ENCODE measurements around the gene PTBP3. TPM values are rescaled to one million over a fixed set of nuclear protein-coding genes. Genes with fewer than 3 reads are reported as not detected.

Gene PTBP3
- total and polyA plus RNA-seq, 2 donors (not counting 1 experiment from before 2014, with no cell fraction given), result 16.7 to 28.7 TPM

- Histone ChIP-seq H3K79me2 (ENCODE audit: control insufficient read depth, insufficient read depth, low read length) (no peaks in the 10 kb centered on the region), H3K4me1 (ENCODE audit: control insufficient read depth, extremely low read depth, insufficient read depth, low read length) (peaks cover 3% of the 10 kb centered on the region), H3K4me2 (ENCODE audit: extremely low read depth, insufficient read depth, low read length) (no peak overlapping the region)
Observed at GRCh38 chr9:112234779-112235178, 98.6 kb downstream of the PTBP3 start.

GRCh38 chr9:112233769-112234168 lies 99.7 kb downstream of the PTBP3 start:
- Histone ChIP-seq H3K4me2 (ENCODE audit: extremely low read depth, insufficient read depth, low read length) (no peak overlapping the region), H3K27me3 (ENCODE audit: control insufficient read depth, insufficient read depth, low read length) (no peaks in the 10 kb centered on the region), H3K79me2 (ENCODE audit: control insufficient read depth, insufficient read depth, low read length) (no peaks in the 10 kb centered on the region), H3K36me3 (ENCODE audit: control insufficient read depth, insufficient read depth, low read length) (no peaks in the 10 kb centered on the region), H3K9me3 (ENCODE audit: control insufficient read depth, insufficient read depth, low read depth, low read length) (no peaks in the 10 kb centered on the region), H2AFZ (ENCODE audit: low read length) (no peak overlapping the region), H3K27ac (ENCODE audit: insufficient read depth, low read length) (peak overlapping the region; percentile 34), H4K20me1 (ENCODE audit: control insufficient read depth, extremely low read depth, insufficient read depth, low read length) (no peaks in the 10 kb centered on the region), H3K4me1 (ENCODE audit: control insufficient read depth, extremely low read depth, insufficient read depth, low read length) (peaks cover 3% of the 10 kb centered on the region), H3K4me3 (replicated peaks in 1 of 4; ENCODE audit: control extremely low read depth in 1 of 4, insufficient read depth in 1 of 4, low read depth in 3 of 4, low read length in 4 of 4) (no peak overlapping the region), H3K9ac (ENCODE audit: insufficient read depth, low read length) (no peak overlapping the region)
- peak; percentile 66 to 68 for DNase-seq (ENCODE audit: low read depth in 2 of 2)
- TF ChIP-seq CTCF (conservative IDR thresholded peaks at IDR 0.05 in 1 of 2, IDR thresholded peaks at IDR 0.05 in 1 of 2; ENCODE audit: low read depth in 1 of 2, low read length in 2 of 2) (no peak), EZH2 (IDR thresholded peaks at IDR 0.05; ENCODE audit: low read length, missing control alignments) (no peak)

More at GRCh38 chr9:112234779-112235178, 98.6 kb downstream of the PTBP3 start:
- no peak overlapping the region for H3K4me3 ChIP-seq (replicated peaks in 1 of 4; ENCODE audit: control extremely low read depth in 1 of 4, insufficient read depth in 1 of 4, low read depth in 3 of 4, low read length in 4 of 4)
- no peak overlapping the region for H3K9ac ChIP-seq (ENCODE audit: insufficient read depth, low read length)
- H3K36me3 ChIP-seq (ENCODE audit: control insufficient read depth, insufficient read depth, low read length), result no peaks in the 10 kb centered on the region
- no peaks in the 10 kb centered on the region for H3K9me3 ChIP-seq (ENCODE audit: control insufficient read depth, insufficient read depth, low read depth, low read length)
- no peak overlapping the region for H3K27ac ChIP-seq (ENCODE audit: insufficient read depth, low read length)
- TF ChIP-seq CTCF (conservative IDR thresholded peaks at IDR 0.05 in 1 of 2, IDR thresholded peaks at IDR 0.05 in 1 of 2; ENCODE audit: low read depth in 1 of 2, low read length in 2 of 2), result no peak
- TF ChIP-seq EZH2 (IDR thresholded peaks at IDR 0.05; ENCODE audit: low read length, missing control alignments), result no peak
- no peak for DNase-seq (ENCODE audit: low read depth in 2 of 2)
- no peaks in the 10 kb centered on the region for H4K20me1 ChIP-seq (ENCODE audit: control insufficient read depth, extremely low read depth, insufficient read depth, low read length)
- H2AFZ ChIP-seq (ENCODE audit: low read length), result no peak overlapping the region
- no peaks in the 10 kb centered on the region for H3K27me3 ChIP-seq (ENCODE audit: control insufficient read depth, insufficient read depth, low read length)

- Histone ChIP-seq H3K27me3 (ENCODE audit: control insufficient read depth, insufficient read depth, low read length) (no peaks in the 10 kb centered on the region), H3K4me3 (replicated peaks in 1 of 4; ENCODE audit: control extremely low read depth in 1 of 4, insufficient read depth in 1 of 4, low read depth in 3 of 4, low read length in 4 of 4) (no peak overlapping the region), H3K27ac (ENCODE audit: insufficient read depth, low read length) (no peak overlapping the region), H3K36me3 (ENCODE audit: control insufficient read depth, insufficient read depth, low read length) (no peaks in the 10 kb centered on the region), H3K79me2 (ENCODE audit: control insufficient read depth, insufficient read depth, low read length) (no peaks in the 10 kb centered on the region), H3K4me1 (ENCODE audit: control insufficient read depth, extremely low read depth, insufficient read depth, low read length) (peaks cover 3% of the 10 kb centered on the region), H3K9ac (ENCODE audit: insufficient read depth, low read length) (no peak overlapping the region), H2AFZ (ENCODE audit: low read length) (no peak overlapping the region), H4K20me1 (ENCODE audit: control insufficient read depth, extremely low read depth, insufficient read depth, low read length) (no peaks in the 10 kb centered on the region), H3K4me2 (ENCODE audit: extremely low read depth, insufficient read depth, low read length) (no peak overlapping the region), H3K9me3 (ENCODE audit: control insufficient read depth, insufficient read depth, low read depth, low read length) (no peaks in the 10 kb centered on the region)
- TF ChIP-seq EZH2 (IDR thresholded peaks at IDR 0.05; ENCODE audit: low read length, missing control alignments) (no peak), CTCF (conservative IDR thresholded peaks at IDR 0.05 in 1 of 2, IDR thresholded peaks at IDR 0.05 in 1 of 2; ENCODE audit: low read depth in 1 of 2, low read length in 2 of 2) (no peak)
- no peak for DNase-seq (ENCODE audit: low read depth in 2 of 2)
Observed at GRCh38 chr9:112232233-112232632, 101.2 kb downstream of the PTBP3 start.

All from fibroblast of lung (primary cell).